Neural progenitor cell (in vitro differentiated cells): ENCODE measurements around the gene WDPCP.

Experiments used
- EZH2phosphoT487 ChIP-seq: fragments of 200-600 bp; sonication (generic); IDR thresholded peaks from 2 replicates; pipeline ENCODE4 v1.6.1; 2017; ENCODE audit warnings: antibody characterized with exemption
- TF ChIP-seq, protein P1 (sequence below): fragments of 200-600 bp; sonication (generic); IDR thresholded peaks from 2 replicates; pipeline ENCODE4 v1.5.1; 2017; ENCODE audit warnings: antibody characterized with exemption, mild to moderate bottlenecking

DNA sequence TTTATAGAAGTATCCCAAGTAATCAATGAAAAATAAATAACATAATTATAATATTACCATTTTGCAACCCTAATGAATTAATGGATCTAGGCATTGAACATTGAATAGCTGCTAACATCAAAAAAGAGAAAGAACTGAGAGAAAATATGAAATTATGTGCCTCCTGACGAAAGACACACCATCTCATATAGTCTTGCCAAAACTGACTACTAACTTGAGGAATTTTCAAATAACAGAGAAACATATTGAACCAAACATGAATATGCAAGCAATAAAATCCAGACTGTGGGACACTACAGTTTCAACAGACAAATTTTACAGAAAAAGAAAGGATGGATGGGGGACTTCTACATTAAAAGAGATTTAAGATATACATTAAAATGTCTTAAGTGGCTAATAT is 165.7 kb downstream of the WDPCP start:
- TF ChIP-seq, protein P1, sequence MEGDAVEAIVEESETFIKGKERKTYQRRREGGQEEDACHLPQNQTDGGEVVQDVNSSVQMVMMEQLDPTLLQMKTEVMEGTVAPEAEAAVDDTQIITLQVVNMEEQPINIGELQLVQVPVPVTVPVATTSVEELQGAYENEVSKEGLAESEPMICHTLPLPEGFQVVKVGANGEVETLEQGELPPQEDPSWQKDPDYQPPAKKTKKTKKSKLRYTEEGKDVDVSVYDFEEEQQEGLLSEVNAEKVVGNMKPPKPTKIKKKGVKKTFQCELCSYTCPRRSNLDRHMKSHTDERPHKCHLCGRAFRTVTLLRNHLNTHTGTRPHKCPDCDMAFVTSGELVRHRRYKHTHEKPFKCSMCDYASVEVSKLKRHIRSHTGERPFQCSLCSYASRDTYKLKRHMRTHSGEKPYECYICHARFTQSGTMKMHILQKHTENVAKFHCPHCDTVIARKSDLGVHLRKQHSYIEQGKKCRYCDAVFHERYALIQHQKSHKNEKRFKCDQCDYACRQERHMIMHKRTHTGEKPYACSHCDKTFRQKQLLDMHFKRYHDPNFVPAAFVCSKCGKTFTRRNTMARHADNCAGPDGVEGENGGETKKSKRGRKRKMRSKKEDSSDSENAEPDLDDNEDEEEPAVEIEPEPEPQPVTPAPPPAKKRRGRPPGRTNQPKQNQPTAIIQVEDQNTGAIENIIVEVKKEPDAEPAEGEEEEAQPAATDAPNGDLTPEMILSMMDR: no peak
- no peak for TF ChIP-seq EZH2phosphoT487
